ENCODE results near the gene GPR22.

GPR22 gene

GRCh38 chr7:107469929-107470328 is at the start of gene GPR22:
Gene GPR22 (plus strand): TSS chr7:107470057. CDS start chr7:107474061, 4,004 bp downstream.
- DNase-seq (ENCODE audit: low read depth) = no peak

GRCh38 chr7:107427462-107427861 is 42.4 kb upstream of the GPR22 start:
- DNase-seq (ENCODE audit: low read depth) = no peak

GRCh38 chr7:107428642-107429041 is 41.2 kb upstream of the GPR22 start:
- no peak for DNase-seq (ENCODE audit: low read depth)

GRCh38 chr7:107430057-107430456 is 39.8 kb upstream of the GPR22 start:
- no peak for DNase-seq (ENCODE audit: low read depth)

- DNase-seq (ENCODE audit: low read depth) = no peak
These were observed 37.6 kb upstream of the GPR22 start for GRCh38 chr7:107432261-107432660.

- no peak for DNase-seq (ENCODE audit: low read depth)
These were observed 34.1 kb upstream of the GPR22 start for GRCh38 chr7:107435749-107436148.

- no peak for DNase-seq (ENCODE audit: low read depth)
These were observed 30.8 kb upstream of the GPR22 start for GRCh38 chr7:107439025-107439424.

- DNase-seq (ENCODE audit: low read depth) = no peak
These were observed 28.1 kb upstream of the GPR22 start for GRCh38 chr7:107441581-107442422.

GRCh38 chr7:107442678-107443077 is 27.2 kb upstream of the GPR22 start:
- no peak for DNase-seq (ENCODE audit: low read depth)

- no peak for DNase-seq (ENCODE audit: low read depth)
These were observed 23.3 kb upstream of the GPR22 start for GRCh38 chr7:107446531-107446930.

- DNase-seq (ENCODE audit: low read depth) = no peak
These were observed 22.9 kb upstream of the GPR22 start for GRCh38 chr7:107446988-107447387.

GRCh38 chr7:107450970-107451369 is 18.9 kb upstream of the GPR22 start:
- no peak for DNase-seq (ENCODE audit: low read depth)

- DNase-seq (ENCODE audit: low read depth) = no peak
These were observed 16.5 kb upstream of the GPR22 start for GRCh38 chr7:107453388-107453787.

- no peak for DNase-seq (ENCODE audit: low read depth)
These were observed 7.8 kb upstream of the GPR22 start for GRCh38 chr7:107461938-107462533.

GRCh38 chr7:107463139-107464078 is 6.4 kb upstream of the GPR22 start:
- DNase-seq (ENCODE audit: low read depth) = peak; percentile 1

GRCh38 chr7:107464666-107465226 is 5.1 kb upstream of the GPR22 start:
- no peak for DNase-seq (ENCODE audit: low read depth)

- no peak for DNase-seq (ENCODE audit: low read depth)
These were observed 1.9 kb upstream of the GPR22 start for GRCh38 chr7:107467972-107468371.

- no peak for DNase-seq (ENCODE audit: low read depth)
These were observed 1.0 kb upstream of the GPR22 start for GRCh38 chr7:107468824-107469223.

GRCh38 chr7:107471292-107472070 is 1.6 kb downstream of the GPR22 start:
- DNase-seq (ENCODE audit: low read depth) = no peak

GRCh38 chr7:107472116-107472515 is 2.3 kb downstream of the GPR22 start:
- no peak for DNase-seq (ENCODE audit: low read depth)

- DNase-seq (ENCODE audit: low read depth) = no peak
These were observed 4.3 kb downstream of the GPR22 start for GRCh38 chr7:107474104-107474521.
